ENCODE measurements around the gene GH1.
"Not testable (repeated sequence)": the region's sequence is repeated elsewhere in the genome, so short reads cannot be mapped to it uniquely, and the experiment has no call there.

GH1 gene

GRCh38 chr17:63925615-63926014 lies 7.0 kb upstream of the GH1 start:
- no peak for DNase-seq

- not testable (repeated sequence) for DNase-seq
These were observed 3.8 kb upstream of the GH1 start for GRCh38 chr17:63922402-63922801.

GRCh38 chr17:63920779-63921178 lies 2.1 kb upstream of the GH1 start:
- not testable (repeated sequence) for DNase-seq

- DNase-seq: not testable (repeated sequence)
These were observed 1.4 kb upstream of the GH1 start for GRCh38 chr17:63920050-63920449.

GRCh38 chr17:63919311-63919723 lies 678 bp upstream of the GH1 start:
- DNase-seq: peak; percentile 61

GRCh38 chr17:63918305-63918704 lies 334 bp downstream of the GH1 start:
- DNase-seq: no peak

- no peak for DNase-seq
These were observed 993 bp downstream of the GH1 start for GRCh38 chr17:63917646-63918045.

GRCh38 chr17:63917206-63917605 lies 1.4 kb downstream of the GH1 start:
- not testable (repeated sequence) for DNase-seq

GRCh38 chr17:63916566-63917185 lies 2.0 kb downstream of the GH1 start:
- no peak for DNase-seq

GRCh38 chr17:63915753-63916152 lies 2.9 kb downstream of the GH1 start:
- not testable (repeated sequence) for DNase-seq

GRCh38 chr17:63914471-63914870 lies 4.2 kb downstream of the GH1 start:
- no peak for DNase-seq

GRCh38 chr17:63911657-63912100 lies 7.0 kb downstream of the GH1 start:
- peak; percentile 60 for DNase-seq

GRCh38 chr17:63911041-63911635 lies 7.5 kb downstream of the GH1 start, which contains the start of gene CSHL1:
TSS of gene CSHL1 (minus strand) at chr17:63911258. CDS start at chr17:63911196, 62 bp downstream.
- no peak for DNase-seq

- DNase-seq: no peak
These were observed 8.5 kb downstream of the GH1 start for GRCh38 chr17:63910096-63910495.

GRCh38 chr17:63909586-63909985 lies 9.1 kb downstream of the GH1 start:
- DNase-seq: not testable (repeated sequence)

GRCh38 chr17:63907161-63907778 lies 11.4 kb downstream of the GH1 start:
- peak; percentile 49 for DNase-seq

GRCh38 chr17:63904796-63905195 lies 13.8 kb downstream of the GH1 start:
- DNase-seq: not testable (repeated sequence)

GRCh38 chr17:63903787-63904201 lies 14.8 kb downstream of the GH1 start:
- DNase-seq: peak; percentile 66

- DNase-seq: not testable (repeated sequence)
These were observed 16.7 kb downstream of the GH1 start for GRCh38 chr17:63901971-63902370.

GRCh38 chr17:63898899-63899798 lies 19.5 kb downstream of the GH1 start:
- DNase-seq: not testable (repeated sequence)

GRCh38 chr17:63896524-63897354 lies 21.9 kb downstream of the GH1 start, which contains the start of gene CSH1:
TSS of gene CSH1 (minus strand) at chr17:63896574. CDS start at chr17:63896511, 63 bp downstream.
- DNase-seq: not testable (repeated sequence)

GRCh38 chr17:63894821-63895220 lies 23.8 kb downstream of the GH1 start:
- DNase-seq: not testable (repeated sequence)

Data from OCI-M1 (cell line).